Fibroblast of lung (primary cell): Measurements from ENCODE around the gene DVL1.

Source experiments
- CTCF ChIP-seq, 2 donors: IDR thresholded peaks in 1 of 2; conservative IDR thresholded peaks in 1 of 2; 1 replicate in 1 of 2; 2 replicates in 1 of 2; pipeline ENCODE4 v1.5.1; 2011 to 2012; ENCODE audit warnings: low read length in 2 of 2, control low read depth in 1 of 2, inconsistent platforms in 1 of 2, low read depth in 1 of 2, mild to moderate bottlenecking in 1 of 2
- EZH2 ChIP-seq: IDR thresholded peaks from 2 replicates; pipeline ENCODE4 v1.5.1; 2012; ENCODE audit warnings: low read length, control low read depth, mild to moderate bottlenecking; ENCODE audit errors: missing control alignments

DNA sequence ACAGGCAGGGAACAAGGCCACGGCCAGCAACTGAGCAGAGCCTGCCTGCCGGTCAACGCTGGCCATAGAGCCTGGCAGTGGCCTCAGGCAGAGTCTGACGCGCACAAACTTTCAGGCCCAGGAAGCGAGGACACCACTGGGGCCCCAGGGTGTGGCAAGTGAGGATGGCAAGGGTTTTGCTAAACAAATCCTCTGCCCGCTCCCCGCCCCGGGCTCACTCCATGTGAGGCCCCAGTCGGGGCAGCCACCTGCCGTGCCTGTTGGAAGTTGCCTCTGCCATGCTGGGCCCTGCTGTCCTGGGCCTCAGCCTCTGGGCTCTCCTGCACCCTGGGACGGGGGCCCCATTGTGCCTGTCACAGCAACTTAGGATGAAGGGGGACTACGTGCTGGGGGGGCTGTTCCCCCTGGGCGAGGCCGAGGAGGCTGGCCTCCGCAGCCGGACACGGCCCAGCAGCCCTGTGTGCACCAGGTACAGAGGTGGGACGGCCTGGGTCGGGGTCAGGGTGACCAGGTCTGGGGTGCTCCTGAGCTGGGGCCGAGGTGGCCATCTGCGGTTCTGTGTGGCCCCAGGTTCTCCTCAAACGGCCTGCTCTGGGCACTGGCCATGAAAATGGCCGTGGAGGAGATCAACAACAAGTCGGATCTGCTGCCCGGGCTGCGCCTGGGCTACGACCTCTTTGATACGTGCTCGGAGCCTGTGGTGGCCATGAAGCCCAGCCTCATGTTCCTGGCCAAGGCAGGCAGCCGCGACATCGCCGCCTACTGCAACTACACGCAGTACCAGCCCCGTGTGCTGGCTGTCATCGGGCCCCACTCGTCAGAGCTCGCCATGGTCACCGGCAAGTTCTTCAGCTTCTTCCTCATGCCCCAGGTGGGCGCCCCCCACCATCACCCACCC is 17.9 kb downstream of the DVL1 start, which contains the start of gene TAS1R3:
- no peak for TF ChIP-seq CTCF (conservative IDR thresholded peaks at IDR 0.05 in 1 of 2, IDR thresholded peaks at IDR 0.05 in 1 of 2; ENCODE audit: low read depth in 1 of 2, low read length in 2 of 2)
- TF ChIP-seq EZH2 = no peak
